Right renal cortex interstitium (tissue), 3 donors: Measurements from ENCODE around the gene CTAGE1. TPM values are rescaled to one million over a fixed set of nuclear protein-coding genes. Genes with fewer than 3 reads are reported as not detected.
"Not testable (repeated sequence)": the region's sequence is repeated elsewhere in the genome, so short reads cannot be mapped to it uniquely, and the experiment has no call there.

Experiments used
- DNase-seq, 3 donors: peaks; one replicate each; pipeline ENCODE4 v3.0.0-alpha.2; 2013; ENCODE audit warnings: low read depth in 3 of 3, low spot score in 2 of 3
- polyA plus RNA-seq, 3 donors: library from polyadenylated mRNA; unstranded; fragments of 120-200 nt; gene quantifications; one replicate each; pipeline ENCODE4 v1.2.1, GENCODE V29; 2013; ENCODE audit not compliant: insufficient read length in 3 of 3

Gene CTAGE1
- polyA plus RNA-seq, 3 donors = not detected

DNA sequence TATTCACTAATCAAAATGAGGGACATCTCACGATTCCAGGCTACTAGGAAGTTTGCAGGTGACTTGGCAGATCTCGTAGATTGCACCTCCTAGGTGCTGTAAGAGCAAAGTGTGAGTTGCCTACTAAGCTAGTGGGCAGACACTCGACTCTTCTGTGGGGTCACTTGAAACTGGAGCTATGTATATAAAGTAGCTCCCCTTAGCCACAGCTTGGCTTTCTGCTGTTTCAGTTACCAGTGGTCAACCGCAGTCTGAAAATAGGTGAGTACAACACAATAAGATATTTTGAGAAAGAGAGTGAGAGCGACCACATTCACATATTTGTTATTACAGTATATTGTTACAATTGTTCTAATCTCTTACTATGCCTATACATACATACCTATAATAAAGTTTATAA, 23.3 kb downstream of the CTAGE1 start:
- DNase-seq = no peak

DNA sequence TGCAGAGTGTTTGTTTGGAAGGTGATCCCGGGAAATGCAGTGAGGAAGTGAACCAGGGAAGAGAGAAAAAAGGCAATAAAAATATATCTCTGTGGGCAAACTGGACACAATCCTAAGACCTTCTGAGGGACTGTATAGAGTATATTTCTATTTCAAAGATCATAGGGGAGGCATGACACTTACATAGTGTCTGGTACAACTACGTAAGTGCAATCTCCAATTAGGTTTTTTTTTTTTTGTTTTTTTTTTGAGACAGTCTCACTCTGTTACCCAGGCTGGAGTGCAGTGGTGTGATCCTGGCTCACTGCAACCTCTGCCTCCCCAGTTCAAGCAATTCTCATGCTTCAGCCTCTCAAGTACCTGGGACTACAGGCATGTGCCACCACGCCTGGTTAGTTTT, 24.6 kb downstream of the CTAGE1 start:
- DNase-seq = not testable (repeated sequence)

DNA sequence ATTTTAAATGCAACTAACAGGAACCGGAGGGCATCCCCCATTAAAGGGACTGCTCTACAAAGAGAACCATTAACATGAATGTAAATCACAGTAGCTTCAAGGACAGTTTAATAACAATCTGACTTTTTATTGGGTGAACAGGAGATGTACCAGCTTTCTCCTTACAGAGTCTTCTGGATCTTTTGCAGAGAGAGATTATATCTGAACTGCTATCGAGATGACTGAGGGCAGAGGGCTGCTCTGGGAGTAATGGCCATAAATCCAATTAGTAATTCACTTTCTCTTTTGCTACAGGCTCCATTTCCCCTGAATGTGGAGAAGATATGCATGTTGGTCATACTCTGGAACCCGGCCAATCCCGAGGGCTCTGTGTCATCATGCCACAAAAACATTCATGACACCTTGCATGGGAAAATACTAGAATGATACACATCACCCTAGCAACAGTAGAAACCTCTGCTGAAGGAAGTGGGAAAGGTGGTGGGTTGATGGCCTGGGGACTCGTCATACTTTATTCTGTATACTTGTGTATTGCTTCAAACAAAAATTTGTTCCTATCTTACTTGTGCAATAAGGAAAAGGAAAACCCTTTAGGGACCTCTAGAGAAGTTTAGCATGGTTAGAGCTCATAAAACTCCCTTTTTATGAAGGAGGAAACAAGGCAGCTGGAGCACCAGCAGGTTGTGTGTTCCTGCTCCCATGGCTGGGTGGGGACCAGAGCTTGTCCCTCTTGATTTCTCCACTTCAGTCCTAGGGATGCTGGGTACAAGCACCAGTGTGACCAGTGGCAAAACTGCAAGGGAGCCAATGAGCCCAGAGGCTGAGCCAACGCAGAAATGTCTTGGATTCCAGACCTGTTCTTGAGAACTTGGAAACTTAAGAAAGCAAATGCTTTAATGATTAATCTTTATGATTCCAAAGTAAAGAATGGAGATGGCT, 26.0 kb downstream of the CTAGE1 start:
- peak; percentile 17 to 33 (median 21) for DNase-seq

DNA sequence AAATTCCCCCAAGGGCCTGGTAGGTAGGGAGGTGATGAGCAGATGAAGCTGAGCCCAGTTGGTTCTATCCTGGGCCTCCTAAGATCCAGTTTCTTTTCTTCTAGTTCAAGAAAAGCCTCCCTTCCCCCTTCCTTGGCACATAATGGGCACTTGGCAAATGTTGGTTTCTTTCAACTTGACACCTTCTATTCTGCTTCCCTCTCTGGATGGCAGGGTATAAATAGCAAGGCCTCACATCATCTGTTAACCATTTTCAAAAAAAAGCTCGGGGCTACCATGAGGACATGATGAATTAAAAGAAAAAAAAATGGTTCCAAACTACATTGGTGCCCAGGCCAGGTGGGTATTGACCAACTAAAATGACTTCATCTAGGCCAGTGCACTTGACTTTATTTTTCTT, 29.9 kb downstream of the CTAGE1 start:
- no peak for DNase-seq

DNA sequence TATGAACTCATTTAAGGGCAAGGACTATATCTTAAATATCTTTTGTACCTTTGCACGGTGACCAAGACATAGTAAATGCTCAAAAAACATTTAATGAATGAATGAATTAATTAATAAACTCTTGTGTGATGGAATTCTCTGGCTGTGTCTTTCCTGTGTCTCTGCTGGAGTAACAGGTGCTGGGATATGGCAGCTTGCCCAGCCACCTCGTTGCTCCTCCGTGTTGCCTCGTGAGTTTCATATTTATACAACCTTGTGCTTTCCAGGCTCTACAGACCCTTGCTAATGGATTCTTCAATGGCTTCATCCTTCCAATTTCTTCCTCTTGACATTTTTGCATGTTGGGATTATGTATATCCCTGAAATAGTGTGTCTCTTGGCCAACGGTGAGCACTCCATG, 30.4 kb downstream of the CTAGE1 start:
- DNase-seq = no peak

DNA sequence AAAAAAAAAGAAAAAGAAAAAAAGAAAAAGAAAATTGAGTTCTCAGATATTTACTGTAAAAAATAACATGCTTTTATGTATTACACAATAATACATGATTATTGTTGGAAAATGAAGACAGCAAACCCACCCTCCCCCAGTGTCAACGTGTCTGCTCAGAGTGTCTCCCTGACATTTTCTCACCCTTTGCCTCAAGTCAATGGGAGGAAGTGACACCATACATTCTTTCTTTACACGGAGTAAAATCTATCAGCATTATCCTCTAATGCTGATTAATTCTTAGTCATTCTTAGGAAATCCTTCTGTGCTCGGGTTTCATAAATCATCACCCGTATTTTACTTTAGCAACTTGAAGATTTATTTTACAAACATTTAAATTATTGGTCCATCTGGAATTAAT, 32.0 kb downstream of the CTAGE1 start:
- DNase-seq = no peak

DNA sequence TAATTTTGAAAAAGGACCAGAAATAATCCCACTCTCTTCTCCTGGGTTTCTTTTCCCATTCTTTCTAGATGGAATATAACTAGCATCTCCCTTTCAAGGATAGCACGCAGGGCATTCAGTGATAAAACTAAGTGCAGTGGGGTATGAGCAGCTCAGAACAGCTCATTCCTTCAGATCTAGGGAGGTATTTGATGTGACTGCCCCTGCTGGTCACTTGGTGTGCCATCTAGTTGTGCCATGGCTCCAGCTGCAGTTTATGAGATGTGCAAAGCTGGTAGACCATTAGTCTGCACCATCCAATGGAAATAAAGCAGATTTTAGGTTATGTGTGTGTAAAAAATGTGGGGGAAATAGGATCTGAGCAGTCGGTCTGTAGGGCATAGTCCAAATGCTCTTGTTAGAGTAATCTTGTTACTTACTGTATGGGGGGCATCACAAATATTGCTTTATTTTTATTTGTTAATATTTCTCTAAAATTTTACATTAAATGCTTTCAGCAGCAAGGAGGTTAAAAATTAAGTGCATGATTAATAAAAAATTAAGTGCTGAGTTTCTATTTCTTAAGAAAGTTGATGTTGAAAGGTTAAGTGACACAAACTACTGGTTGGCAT, 38.9 kb downstream of the CTAGE1 start:
- DNase-seq = no peak

DNA sequence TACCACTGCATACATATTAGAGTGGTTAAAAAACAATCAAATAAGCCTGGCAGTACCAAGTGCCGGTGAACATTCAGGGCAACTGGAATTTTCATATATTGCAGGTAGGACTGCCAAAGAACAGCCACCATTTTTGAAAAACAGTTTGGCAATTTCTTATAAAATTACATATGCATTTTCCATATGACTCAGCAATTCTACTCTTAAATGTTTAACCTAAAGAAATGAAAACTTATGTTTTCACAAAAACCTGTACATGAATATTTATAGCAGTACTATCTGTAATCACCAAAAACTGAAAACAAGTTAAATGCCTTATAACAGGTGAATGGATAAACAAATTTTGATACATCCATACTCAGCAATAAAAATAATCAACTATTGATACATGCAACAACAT, 39.9 kb downstream of the CTAGE1 start:
- DNase-seq = no peak

DNA sequence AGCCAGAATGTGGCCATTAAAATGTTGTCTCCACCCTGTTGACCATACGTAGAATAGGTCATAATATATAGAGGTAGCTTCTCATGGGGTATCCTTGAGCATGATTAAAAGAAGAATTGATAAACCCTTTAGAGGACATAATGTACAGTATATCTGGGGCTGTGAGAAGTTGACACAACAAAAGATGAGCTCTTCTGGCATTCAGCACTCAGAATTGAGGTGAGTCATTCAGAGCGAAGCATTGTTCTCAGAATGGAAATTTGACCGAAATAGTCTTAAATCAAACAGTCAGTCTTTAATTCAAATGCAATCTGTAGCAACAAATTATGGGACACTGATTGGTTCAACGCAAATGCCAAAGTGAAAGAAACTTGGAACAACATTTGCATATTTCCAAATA, 47.3 kb downstream of the CTAGE1 start:
- DNase-seq = no peak

DNA sequence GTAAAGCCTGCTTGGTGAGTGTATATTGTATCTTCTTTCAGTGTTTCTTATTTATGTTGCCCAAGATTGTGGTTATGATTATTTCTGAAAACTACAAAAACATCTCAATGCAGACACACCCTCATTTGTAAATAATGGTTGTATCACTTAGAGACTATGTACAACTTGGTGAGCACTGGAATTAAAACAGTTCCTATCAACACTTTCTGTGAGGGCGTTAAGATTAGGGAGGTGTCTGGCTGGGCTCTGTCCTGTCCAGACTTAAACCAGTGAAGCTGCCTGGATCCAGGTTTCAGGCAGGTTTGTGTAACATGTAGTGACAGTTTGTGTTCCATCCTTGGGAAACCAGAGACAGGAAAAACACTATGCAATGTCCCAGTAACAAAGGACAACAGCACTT, 49.7 kb downstream of the CTAGE1 start:
- no peak for DNase-seq

DNA sequence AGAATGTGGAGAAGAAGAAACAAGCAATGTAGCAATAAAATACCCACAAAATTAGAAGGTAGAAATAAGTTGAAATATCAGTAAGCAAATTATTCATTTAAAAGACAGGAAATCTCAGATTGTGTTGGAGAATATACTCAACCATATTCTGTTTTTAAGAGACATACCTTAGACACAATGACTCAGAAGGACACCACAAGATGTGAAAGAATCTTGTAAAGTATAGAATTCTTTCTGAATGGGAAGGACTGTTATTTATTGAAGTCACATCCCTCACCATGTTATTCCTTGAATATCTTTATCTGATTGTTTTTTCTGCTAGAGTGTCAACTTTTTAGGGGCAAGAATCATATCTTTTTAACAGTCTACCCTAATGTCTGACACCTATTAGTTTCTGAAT, 50.4 kb downstream of the CTAGE1 start:
- DNase-seq = no peak

DNA sequence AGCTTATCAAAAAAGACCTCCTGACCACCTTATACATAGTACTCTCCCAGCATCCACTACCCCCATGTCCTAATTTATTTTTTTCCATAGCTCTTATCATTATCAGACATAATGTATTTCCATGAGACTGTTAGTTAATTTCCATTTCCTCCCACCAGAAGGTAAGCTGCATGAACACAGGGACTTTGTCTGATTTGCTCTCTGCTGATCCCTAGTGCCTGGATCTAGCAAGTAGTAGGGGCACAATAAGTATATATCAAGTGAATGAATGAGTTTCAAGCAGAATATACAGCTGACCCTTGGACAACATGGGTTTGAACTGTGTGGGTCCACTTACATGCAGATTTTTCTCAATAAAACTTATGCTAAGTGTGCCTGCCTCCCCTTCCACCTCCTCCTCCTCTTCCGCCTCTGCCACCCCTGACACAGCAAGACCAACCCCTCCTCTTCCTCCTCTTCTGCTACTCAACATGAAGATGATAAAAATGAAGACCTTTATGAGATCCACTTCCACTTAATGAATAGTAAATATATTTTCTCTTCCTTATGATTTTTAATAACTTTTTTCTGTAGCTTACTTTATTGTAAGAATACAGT, 53.8 kb downstream of the CTAGE1 start:
- DNase-seq = no peak

Other genes starting within 250 kb of the CTAGE1 start
- gene GATA6, start 248.3 kb downstream of the CTAGE1 start, polyA plus RNA-seq = 1 to 10 TPM; 6.8 to 8.7 (median 7.9) TPM